KG1 (cell line): ENCODE data around the gene DNAH10.

Experiments used
- DNase-seq: peaks from one replicate; lab custom pipeline; 2025; lab: John Stamatoyannopoulos, UW

DNAH10 gene

DNA sequence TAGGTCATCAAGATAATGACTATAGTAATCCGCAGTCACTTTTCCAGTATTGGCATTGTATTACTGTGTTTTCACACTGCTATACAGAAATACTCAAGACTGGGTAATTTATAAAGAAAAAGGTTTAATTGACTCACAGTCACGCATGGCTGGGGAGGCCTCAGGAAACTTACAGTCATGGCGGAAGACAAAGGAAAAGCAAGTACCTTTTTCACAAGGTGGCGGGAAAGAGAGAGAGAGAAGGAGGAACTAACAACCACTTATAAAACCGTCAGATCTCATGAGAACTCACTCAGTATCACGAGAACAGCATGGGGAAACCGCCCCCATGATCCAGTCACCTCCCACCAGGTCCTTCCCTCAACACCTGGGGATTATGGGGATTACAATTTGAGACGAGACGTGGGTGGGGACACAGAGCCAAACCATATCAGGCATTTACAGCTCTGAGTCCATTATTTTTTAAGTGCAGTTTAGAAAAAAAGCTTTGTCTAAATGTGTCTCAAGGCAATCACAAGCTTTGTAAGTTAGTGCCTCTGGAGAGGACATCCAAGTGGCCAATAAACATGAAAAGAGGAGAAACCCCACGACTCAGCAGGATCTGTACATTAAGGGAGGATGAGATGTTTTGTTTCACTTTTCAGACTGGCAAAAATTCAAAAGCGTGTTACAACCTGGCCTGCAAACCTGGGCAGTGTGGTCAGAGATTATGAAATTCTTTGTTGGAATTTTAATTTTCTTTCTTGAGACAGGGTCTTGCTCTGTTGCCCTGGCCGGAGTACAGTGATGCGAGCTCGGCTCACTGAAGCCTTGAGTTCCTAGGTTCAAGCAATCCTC, 82.0 kb downstream of the DNAH10 start:
- DNase-seq, result no peak

DNA sequence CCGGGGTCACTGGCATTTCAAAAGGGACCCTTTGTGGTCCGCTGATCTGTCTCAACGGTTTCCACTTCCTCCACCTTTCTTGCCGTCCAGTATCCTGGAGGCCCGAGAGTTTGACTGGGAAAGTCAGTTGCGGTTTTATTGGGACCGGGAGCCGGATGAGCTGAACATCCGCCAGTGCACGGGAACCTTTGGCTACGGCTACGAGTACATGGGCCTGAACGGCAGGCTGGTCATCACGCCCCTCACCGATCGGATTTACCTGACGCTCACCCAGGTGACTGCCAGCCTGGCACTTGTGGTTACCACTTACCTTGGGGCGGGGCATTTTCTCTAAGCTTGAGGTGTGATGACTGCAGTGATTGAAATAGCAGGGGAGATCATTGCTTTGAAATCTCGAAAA, 83.8 kb downstream of the DNAH10 start:
- no peak for DNase-seq

DNA sequence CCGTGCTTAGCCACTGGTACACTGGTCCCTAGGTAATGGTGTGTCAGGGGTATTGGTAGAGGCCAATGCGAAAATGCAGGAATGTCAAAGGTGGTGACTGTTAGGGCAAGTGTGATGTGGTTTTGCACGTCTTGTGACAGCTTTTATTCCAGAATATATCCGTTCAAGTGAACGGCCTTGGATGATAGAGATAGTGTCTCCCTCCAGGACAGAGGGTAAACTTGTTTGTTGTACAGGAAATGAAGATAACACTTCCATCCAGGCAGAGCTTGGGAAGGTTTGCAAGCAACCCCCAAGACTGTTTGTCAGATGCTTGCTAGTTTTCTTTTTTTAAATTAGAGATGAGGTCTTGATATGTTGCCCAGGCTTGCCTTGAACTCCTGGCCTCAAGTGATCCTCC, 84.2 kb downstream of the DNAH10 start:
- DNase-seq, result no peak

DNA sequence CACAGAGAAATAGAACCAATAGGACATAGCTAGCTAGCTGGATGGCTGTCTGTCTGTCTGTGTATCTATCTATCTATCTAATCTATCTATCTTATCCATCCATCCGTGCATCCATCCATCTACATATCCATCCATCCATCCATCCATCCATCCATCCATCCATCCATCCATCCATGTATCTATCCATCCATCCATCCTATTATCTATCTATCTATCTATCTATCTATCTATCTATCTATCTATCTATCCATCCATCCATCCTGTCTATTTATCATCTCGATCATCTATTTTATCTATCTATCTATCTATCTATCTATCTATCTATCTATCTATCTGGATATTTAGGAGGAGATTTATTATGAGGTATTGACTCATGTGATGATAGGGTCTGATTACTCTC, 84.9 kb downstream of the DNAH10 start:
- no peak for DNase-seq

DNA sequence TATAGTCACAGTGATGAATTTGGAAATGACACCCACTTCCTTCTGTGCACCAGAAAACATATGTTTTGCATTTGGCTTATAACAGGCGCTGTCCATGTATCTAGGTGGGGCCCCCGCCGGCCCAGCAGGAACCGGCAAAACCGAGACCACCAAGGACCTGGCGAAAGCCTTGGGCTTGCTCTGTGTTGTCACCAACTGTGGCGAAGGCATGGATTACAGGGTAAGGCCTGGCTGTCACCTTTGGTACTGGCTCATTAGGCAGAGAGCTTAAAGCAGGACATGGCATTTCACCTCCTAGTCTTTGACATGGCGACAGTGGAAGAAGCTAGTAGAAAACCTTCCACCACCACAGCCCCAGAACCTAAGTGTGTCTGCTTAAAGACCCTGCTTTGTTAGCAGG, 85.8 kb downstream of the DNAH10 start:
- DNase-seq, result no peak

DNA sequence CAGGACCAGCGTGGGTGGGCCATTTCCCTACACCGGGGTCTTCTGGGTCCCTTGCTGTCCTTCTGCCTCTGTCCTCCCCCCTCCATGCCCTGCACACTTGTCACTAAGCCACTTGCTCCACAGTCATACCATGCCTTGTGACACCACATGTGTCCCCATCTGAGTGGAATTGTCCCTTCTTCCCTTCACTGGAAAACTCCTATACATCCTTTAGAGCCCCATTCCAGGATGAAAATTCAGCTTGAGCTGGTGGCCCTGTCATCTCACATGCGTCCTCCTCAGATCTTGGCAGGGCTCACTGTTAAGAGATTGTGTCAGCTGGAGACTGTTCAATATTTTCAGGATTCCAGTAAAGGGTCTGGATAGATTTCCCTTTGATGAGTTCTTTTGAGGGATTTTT, 87.4 kb downstream of the DNAH10 start:
- no peak for DNase-seq

DNA sequence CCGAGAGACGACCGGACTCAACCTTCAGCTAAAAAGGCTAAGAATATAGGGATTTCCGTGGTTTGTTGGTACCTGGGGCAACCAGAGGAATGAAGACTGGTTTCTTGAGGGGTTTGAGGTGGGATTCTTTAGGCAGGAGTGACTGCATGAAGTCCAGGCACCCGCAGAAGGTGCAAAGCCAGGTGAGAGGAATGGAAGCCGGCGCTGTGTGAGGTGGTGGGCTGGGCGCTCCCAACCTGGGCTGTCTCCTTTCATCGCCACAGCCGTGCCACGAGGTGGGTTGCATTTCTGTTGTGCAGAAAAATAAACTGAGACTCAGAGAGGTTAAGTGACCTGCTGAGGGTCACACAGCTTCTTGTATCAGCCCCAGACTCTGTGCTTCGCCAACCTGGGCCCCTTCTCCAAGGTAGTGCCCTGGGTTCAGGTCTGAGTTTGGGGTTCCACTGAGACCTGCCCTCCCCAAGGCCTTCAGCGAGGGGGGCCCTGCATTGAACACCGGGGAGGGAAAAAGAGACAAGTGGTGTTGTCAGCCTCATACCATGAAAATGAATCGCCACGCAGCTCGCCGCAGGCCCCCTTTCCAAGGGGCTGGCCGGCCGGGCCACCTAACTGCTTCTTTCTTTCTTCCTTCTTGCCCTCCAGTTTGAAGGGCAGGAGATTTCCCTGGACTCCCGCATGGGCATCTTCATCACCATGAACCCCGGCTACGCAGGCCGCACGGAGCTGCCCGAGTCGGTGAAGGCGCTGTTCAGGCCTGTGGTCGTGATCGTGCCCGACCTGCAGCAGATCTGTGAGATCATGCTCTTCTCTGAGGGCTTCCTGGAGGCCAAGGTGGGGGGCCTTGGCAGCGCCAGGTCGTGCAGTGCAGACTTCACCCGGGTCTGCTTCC, 88.4 kb downstream of the DNAH10 start:
- DNase-seq, result no peak

DNA sequence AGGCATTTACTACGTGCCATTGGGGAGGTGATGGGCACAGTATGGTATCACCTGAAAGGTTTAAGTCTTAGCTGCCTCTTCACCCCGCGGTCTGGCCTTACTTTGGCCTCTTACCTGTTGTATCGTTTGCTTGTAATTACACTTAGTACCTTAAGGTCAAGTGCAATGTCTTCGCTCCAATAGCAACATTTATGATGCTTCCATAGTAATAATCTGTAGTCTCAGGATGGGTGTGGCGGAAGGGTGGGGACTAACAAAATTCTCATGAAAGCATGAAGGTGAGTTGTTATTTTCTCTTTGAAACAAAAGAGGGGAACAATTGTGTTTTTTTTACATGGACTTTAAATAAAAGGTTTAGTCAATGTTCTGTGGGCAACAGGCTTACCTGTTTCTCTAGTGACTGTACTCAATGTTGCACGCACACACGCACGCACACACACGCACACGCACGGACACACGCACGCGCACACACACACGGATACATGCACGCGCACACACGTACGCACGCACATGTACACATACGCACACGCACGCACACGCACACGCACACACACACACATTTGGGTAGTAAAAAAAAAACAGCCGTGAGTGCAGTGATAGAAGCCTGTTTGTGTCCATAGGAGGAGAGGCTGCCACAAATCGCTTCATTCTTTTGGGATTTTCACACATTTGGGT, 91.4 kb downstream of the DNAH10 start:
- DNase-seq, result no peak

DNA sequence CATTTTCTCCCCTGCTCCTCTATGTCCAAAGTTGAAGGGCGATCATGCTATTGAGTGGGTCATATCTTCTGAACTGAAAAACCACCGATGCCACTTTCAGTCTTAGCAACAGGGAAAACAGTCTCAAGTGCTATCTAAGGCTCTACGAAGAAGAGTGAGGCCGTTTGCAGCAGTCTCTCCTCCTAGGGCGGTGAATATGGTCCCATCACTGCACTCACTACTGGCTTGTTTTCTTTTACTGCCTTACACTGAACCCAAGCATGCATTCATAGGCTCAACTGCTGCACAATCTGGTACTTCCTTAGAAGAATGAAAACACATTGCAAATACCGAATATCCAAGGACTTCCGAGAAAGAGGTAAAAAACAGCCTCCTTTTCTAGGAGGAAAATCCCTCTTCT, 92.1 kb downstream of the DNAH10 start:
- no peak for DNase-seq

DNA sequence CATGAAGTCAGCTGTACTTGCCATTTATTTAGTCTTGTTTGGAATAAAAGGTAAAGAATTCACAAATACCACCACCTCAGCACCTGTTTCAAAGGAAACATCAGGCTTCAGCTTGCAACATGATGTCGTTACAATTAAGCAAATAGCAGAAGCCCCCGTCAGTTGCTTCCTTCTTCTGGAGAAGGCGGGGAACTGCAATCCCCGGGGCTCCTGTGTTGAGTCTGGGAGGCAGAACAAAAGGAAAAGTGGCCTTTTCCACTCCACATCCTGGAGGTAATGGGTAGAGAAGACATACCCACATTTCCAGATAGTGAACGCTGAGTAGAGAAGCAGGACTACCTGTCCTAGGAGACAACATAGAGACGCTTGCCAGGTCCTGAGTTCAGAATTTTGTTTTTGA, 92.8 kb downstream of the DNAH10 start:
- no peak for DNase-seq

DNA sequence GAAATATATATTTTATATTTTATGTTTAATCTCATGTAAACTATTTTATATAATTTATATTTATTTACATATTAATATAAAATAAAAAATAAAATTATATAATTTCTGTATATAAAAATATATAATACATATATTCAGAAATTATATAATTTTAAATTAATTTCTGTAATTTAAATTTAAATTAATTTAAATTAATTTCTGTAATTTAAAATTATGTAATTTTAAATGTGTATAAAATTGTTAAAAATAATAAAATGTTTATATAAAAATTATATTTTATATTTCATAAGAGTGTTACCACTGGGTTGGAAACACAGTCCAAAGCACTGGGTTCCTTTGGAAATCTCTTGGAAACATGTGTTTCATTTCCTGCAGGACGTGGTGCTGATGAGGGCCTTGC, 94.6 kb downstream of the DNAH10 start:
- no peak for DNase-seq

DNA sequence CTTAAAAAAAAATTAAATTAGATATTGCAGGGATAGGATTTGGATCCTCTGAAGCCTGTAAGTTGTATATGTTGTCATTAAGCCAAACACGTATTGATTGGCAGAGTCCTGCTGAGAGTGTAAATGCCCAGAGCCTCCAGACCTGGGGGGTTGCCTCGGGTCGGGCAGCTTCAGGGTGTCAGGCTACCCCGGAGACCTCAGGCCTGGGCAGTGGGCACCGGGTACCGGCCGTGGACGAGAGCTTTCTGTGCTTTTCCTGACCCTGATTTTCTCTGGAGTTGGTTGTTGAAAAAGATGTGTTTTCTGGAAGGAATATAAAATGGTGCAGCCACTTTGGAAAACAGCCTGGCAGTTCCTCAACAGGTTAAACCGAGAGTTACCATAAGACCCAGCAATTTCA, 96.1 kb downstream of the DNAH10 start:
- no peak for DNase-seq

DNA sequence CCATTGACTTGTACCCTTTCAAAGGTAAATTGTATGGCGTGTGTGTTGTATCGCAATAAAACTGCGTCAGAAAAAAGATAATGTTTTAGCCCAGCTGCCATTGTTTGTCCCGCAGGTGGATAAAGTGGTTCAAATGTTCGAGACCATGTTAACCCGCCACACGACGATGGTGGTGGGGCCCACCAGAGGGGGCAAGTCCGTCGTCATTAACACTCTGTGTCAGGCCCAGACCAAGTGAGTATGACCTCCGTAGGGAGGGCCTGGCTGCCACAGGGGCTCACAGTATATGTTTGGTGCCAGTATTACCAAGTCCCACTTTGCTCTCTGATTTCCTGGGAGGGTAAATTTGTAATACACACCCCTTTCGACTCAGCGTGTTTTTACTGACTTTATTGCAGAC, 96.9 kb downstream of the DNAH10 start:
- no peak for DNase-seq

DNA sequence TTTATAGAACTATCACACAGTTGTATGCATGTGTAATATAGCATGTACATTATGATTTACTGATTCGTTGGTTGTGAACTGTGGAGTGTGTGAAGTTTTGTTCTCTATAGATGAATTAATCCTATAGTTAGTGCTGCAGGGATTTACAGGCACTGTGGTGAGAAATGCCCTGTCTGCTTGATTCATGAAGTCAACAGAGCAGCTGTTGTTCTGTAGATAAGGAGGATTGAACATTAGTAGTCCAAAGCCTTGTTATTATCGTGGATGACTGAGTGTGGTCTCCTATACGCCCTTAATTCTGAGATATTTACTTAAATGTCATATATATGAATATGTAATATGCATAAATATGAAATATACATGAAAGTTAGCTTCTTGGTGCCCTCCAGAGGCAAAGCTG, 98.3 kb downstream of the DNAH10 start:
- DNase-seq, result no peak

DNA sequence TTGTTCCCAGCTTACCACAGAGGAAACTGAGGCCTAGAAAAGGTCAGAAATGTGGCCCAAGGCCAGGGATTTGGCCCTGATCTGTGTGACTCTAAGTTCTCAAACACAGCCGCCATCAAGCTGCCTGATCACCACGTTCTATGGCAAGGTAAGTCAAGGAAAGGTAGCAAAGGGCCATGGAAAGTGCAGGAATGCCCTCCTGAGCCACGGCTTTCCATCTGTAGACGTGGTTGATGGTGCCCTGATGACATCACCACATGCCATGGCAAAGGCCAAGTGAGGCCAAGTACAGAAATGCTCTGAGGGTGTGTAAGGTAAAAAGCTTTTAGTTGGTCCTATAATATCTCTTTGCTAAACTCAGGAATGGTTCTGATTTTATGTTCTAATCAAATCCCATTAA, 99.3 kb downstream of the DNAH10 start:
- no peak for DNase-seq

DNA sequence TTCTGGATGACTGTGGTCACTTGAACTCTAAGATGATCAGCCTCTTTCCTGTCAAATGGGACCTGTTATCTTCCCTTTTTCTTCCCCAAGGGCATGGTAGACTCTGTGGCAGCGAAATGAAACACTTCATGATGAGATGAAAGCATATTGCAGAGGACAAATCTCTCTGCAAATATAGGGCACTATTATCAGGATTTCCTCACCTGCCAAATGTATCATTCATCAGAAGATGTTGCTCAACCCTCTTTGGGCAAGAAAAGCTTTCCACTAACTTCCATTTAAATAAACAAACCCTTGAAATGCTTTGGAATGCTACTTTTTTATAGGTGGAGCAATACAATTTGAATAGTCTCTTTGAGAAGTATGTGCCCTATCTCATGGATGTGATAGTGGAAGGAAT, 105.0 kb downstream of the DNAH10 start:
- no peak for DNase-seq

DNA sequence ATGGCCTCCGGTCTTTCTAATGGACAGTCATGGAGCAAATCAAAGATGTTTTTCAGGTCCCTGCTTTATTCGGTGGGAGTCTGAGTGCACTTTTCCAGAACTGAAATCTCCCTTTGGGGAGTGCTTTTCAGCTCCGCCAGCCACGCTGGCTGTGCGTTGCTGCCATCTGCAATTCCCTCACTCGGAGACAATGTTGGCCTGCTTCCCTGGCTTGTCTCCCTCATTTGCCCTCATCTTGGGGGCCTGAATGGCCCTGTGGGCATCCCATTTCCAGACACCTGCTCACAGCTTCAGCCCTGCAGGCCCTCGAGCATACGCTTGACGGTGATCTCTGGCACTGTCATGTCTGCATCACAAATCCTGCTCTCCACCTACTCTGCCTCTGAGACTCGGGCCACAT, 106.7 kb downstream of the DNAH10 start:
- no peak for DNase-seq

DNA sequence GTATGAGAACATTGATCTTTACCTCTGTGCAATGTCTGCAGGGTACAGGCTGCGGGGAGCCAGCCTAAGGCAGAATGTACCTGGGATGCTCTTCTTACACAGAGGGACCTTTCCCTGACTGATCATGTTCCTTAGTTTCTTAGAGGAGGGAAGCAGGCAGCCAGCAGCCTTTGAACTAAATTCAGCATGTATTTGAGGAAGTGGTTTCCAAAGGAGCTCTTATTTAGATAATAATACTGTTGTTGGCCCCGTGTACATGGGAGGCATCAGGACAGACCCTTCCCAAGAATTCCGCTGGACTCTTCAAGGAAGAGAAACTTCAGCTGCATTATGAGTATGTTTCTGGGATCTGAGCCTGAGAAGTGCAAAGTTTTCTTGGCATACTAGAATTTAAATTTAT, 111.7 kb downstream of the DNAH10 start:
- no peak for DNase-seq

DNA sequence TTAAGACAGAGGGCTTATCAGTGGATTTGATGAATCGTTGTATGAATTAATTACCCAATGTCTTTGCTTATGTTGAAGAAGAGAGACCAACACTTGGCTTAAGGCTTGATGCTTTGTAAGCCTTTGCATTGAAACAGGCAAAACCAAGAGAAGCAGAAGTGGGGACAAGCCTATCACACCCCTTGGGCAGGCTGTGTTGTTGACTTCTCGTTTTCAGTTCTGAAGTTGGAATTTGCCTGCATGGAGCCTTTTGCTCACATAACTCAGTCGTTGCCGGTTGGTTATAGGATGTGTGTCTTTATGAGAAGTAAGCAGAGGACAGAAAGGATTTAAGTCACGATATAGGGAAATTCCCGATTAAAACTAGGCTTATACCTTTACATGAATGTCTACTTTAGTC, 115.9 kb downstream of the DNAH10 start:
- no peak for DNase-seq

DNA sequence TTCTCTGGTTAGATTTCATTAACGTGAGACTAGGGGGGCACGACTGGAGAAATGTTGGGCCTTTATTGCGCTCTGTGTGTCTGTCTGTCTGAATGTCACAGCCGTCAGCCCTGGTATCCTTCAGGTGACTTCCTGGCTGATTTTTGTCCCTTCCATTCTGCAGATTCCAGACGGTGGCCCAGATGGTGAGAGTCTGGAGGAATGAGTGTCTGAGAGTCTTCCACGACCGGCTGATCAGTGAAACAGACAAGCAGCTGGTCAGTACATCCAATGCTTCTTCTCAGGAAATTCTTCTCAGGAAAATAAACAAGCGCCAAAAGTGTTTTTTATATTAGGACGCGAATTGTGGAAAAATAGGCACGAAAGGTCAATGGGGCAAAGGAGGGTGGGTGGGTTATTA, 117.0 kb downstream of the DNAH10 start:
- no peak for DNase-seq

DNA sequence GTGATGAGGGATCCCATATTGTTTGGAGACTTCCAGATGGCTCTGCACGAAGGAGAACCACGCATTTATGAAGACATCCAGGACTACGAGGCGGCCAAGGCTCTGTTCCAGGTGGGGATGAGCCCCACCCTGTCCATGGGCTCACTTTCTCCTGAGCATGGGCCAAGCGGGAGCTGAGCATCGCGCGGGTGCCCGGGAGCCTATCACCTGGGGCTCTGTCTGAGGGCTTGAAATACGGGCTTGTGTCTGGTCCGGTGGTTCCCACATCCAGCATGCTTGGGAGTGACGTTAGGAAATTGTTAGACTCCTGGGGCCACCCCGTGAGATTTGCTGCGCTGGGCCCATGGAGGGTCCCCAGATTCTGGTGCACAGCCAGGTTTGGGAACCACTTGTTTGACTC, 117.6 kb downstream of the DNAH10 start:
- no peak for DNase-seq

DNA sequence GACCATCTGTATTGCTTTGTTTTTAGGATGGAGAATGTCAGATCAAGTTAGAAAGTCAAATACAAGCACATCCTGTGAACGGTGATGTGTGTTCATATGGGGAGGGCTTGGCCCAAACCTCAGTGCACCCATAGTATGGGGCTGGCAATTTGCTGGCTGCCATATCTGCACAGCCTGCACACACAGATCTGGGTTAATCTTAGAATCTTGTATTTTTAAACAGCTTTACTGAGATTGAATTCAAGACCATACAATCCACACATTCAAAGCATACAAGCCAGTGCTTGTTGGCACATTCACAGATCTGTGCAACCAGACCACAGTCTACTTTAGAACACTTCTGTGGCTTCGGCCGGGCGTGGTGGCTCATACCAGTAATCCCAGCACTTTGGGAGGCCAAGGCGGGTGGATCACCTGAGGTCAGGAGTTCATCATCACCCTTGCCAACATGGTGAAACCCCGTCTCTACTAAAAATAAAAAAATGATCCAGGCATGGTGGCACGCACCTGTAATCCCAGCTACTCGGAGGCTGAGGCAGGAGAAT, 120.1 kb downstream of the DNAH10 start:
- DNase-seq, result no peak

DNA sequence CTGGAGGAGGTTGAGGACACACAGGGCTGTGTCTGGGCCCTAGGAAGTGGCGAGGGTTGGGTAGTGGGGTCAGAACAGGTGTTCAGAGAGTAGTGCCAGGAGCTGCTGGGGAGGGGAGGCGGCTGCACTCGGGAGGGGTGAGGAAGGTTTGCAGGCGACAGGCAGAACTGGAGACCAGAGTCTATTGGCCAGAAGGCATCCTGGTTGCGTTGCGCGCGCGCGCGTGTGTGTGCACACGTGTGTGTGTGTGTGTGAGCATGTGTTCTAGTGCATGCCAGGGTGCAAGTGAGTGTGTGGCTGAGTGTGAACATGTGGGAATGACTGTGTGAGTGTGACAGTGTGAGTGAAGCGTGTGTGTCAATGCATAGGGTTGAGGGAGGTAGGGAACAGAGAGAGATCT, 124.2 kb downstream of the DNAH10 start:
- DNase-seq, result no peak
